SK-N-SH (cell line): ENCODE data around the gene ENKUR. TPM values are rescaled to one million over a fixed set of nuclear protein-coding genes. Genes with fewer than 3 reads are reported as not detected.

ENCODE experiments used
- CTCF ChIA-PET: fragments of 300-600, 350-600 bp; formaldehyde crosslinking; extraction: SDS; loops from one replicate; lab custom pipeline; 2021; lab: Yijun Ruan, JAX
- POLR2A ChIA-PET: fragments of 350-600 bp; sonication (Branson Sonifier 250); formaldehyde crosslinking; extraction: SDS; loops from one replicate; lab custom pipeline; 2020; ENCODE audit warnings: antibody characterized with exemption, inconsistent platforms; lab: Yijun Ruan, JAX
- DNase-seq: peaks from one replicate; pipeline ENCODE4 v3.0.0; 2012
- H2AFZ ChIP-seq: fragments of 200-600 bp; sonication (generic); 2 replicates; pipeline ENCODE4 v1.8.1; 2016; ENCODE audit warnings: antibody characterized with exemption, mild to moderate bottlenecking, low read depth
- H3F3A ChIP-seq: fragments of 200-600 bp; sonication (generic); replicated peaks from 2 replicates; pipeline ENCODE3; 2016; ENCODE audit warnings: antibody characterized with exemption, mild to moderate bottlenecking; ENCODE audit not compliant: insufficient read depth
- H3K27ac ChIP-seq, 2 experiments: fragments of 200-500 bp in 1 of 2; fragments of 200-600 bp in 1 of 2; sonication (Bioruptor generic) in 1 of 2; sonication (generic), shearing (Covaris generic) in 1 of 2; 2 replicates each; pipeline versions ENCODE4 v1.5.1 to v1.6.1; 2014 to 2016; ENCODE audit warnings: low read depth in 2 of 2, inconsistent platforms in 1 of 2, low read length in 1 of 2, mild to moderate bottlenecking in 1 of 2, mixed read lengths in 1 of 2
- H3K27me3 ChIP-seq: fragments of 200-600 bp; sonication (generic), shearing (Covaris generic); 2 replicates; pipeline ENCODE4 v1.6.1; 2016; ENCODE audit warnings: mixed run types; ENCODE audit not compliant: insufficient read depth
- H3K36me3 ChIP-seq, 2 experiments: fragments of 200-500 bp in 1 of 2; fragments of 200-600 bp in 1 of 2; sonication (Bioruptor generic) in 1 of 2; sonication (generic) in 1 of 2; replicated peaks in 1 of 2; 2 replicates each; pipeline versions ENCODE3 to v1.5.1; 2014 to 2016; ENCODE audit warnings: low read length in 1 of 2, mild to moderate bottlenecking in 1 of 2; ENCODE audit not compliant: insufficient read depth in 2 of 2, control insufficient read depth in 1 of 2
- H3K4me1 ChIP-seq, 2 experiments: fragments of 200-500 bp in 1 of 2; fragments of 200-600 bp in 1 of 2; sonication (Bioruptor generic) in 1 of 2; sonication (generic), shearing (Covaris generic) in 1 of 2; 2 replicates each; pipeline versions ENCODE4 v1.5.1 to v1.6.1; 2014 to 2016; ENCODE audit warnings: low read depth in 1 of 2, low read length in 1 of 2, mixed run types in 1 of 2; ENCODE audit not compliant: insufficient read depth in 2 of 2, control insufficient read depth in 1 of 2
- H3K4me2 ChIP-seq: fragments of 200-600 bp; sonication (generic), shearing (Covaris generic); 2 replicates; pipeline ENCODE4 v1.6.1; 2017; ENCODE audit warnings: mixed run types
- H3K4me3 ChIP-seq, 2 experiments: fragments of 200-500 bp in 1 of 2; fragments of 200-600 bp in 1 of 2; sonication (Bioruptor generic) in 1 of 2; sonication (generic), shearing (Covaris generic) in 1 of 2; 2 replicates each; pipeline versions ENCODE4 v1.5.1 to v1.8.1; 2014 to 2016; ENCODE audit warnings: low read depth in 2 of 2, inconsistent platforms in 1 of 2, low read length in 1 of 2, mild to moderate bottlenecking in 1 of 2, mixed read lengths in 1 of 2, moderate library complexity in 1 of 2
- H3K79me2 ChIP-seq: fragments of 200-600 bp; sonication (generic); 2 replicates; pipeline ENCODE4 v1.8.1; 2017; ENCODE audit warnings: mild to moderate bottlenecking; ENCODE audit not compliant: insufficient read depth
- H3K9ac ChIP-seq: fragments of 200-600 bp; sonication (generic); 2 replicates; pipeline ENCODE4 v1.6.1; 2017; ENCODE audit warnings: mixed run types
- H3K9me2 ChIP-seq: fragments of 200-600 bp; sonication (generic); 2 replicates; pipeline ENCODE4 v1.6.1; 2017; ENCODE audit warnings: mixed run types
- H3K9me3 ChIP-seq: fragments of 200-600 bp; sonication (generic); 2 replicates; pipeline ENCODE4 v1.6.1; 2017; ENCODE audit warnings: mixed run types, mild to moderate bottlenecking, moderate library complexity
- H4K20me1 ChIP-seq: fragments of 200-600 bp; sonication (generic); 2 replicates; pipeline ENCODE4 v1.6.1; 2017; ENCODE audit warnings: mild to moderate bottlenecking, mixed run types; ENCODE audit not compliant: insufficient read depth
- CHD2 ChIP-seq: fragments of 150-350 bp; IDR thresholded peaks from 2 replicates; pipeline ENCODE4 v1.6.1; 2018; ENCODE audit warnings: low read length; ENCODE audit not compliant: partially characterized antibody
- EZH2phosphoT487 ChIP-seq: fragments of 200-600 bp; sonication (generic); IDR thresholded peaks from 2 replicates; pipeline ENCODE4 v1.6.1; 2017; ENCODE audit warnings: low read depth, mixed run types, mild to moderate bottlenecking, antibody characterized with exemption, moderate library complexity, borderline replicate concordance
- FOXJ3 ChIP-seq: sonication (generic); formaldehyde crosslinking; IDR thresholded peaks from 2 replicates; pipeline ENCODE4 v1.5.1; 2020; ENCODE audit warnings: mild to moderate bottlenecking, missing genetic modification reagents
- GATA2 ChIP-seq: sonication (generic); formaldehyde crosslinking; IDR thresholded peaks from 2 replicates; pipeline ENCODE4 v1.5.0; 2020; ENCODE audit warnings: mild to moderate bottlenecking, missing genetic modification reagents
- IRF3 ChIP-seq: fragments of 150-350 bp; IDR thresholded peaks from 2 replicates; pipeline ENCODE4 v1.6.1; 2016; ENCODE audit warnings: mild to moderate bottlenecking, low read depth, low read length
- JUND ChIP-seq: IDR thresholded peaks from 2 replicates; pipeline ENCODE4 v1.4.0; 2012
- MEF2A ChIP-seq: IDR thresholded peaks from 2 replicates; pipeline ENCODE4 v1.4.0; 2012; ENCODE audit warnings: low read depth, borderline replicate concordance
- POLR2AphosphoS5 ChIP-seq: IDR thresholded peaks from 2 replicates; pipeline ENCODE4 v1.6.1; 2012; ENCODE audit warnings: low read depth, low read length
- RCOR1 ChIP-seq: fragments of 150-350 bp; IDR thresholded peaks from 2 replicates; pipeline ENCODE4 v1.6.1; 2017; ENCODE audit warnings: antibody characterized with exemption, low read length
- RFX5 ChIP-seq: IDR thresholded peaks from 2 replicates; pipeline ENCODE4 v1.6.1; 2012; ENCODE audit warnings: mild to moderate bottlenecking, improper control_type of control experiment, low read length
- RXRA ChIP-seq: IDR thresholded peaks from 2 replicates; pipeline ENCODE4 v1.4.0; 2012; ENCODE audit warnings: low read depth, mild to moderate bottlenecking, borderline replicate concordance
- SMC3 ChIP-seq: IDR thresholded peaks from 2 replicates; pipeline ENCODE4 v1.6.1; 2012; ENCODE audit warnings: low read depth, low read length, improper control_type of control experiment
- TCF12 ChIP-seq: IDR thresholded peaks from 2 replicates; pipeline ENCODE4 v1.4.0; 2012
- YY1 ChIP-seq: IDR thresholded peaks from 2 replicates; pipeline ENCODE4 v1.4.0; 2012; ENCODE audit warnings: low read depth, mild to moderate bottlenecking
- WGBS: methylation state at CpG from one replicate; pipeline ENCODE4 v1.1.6; 2017; ENCODE audit warnings: low lambda C conversion rate; 5-methylcytosine and 5-hydroxymethylcytosine counted together
- polyA plus RNA-seq, 3 experiments: library from polyadenylated mRNA; depleted of rRNA; stranded (reverse); fragments of >200 nt; gene quantifications; 2 replicates each; pipeline ENCODE4 v1.2.3, GENCODE V29; 2012
- TF ChIP-seq, protein P1 (sequence below): IDR thresholded peaks from 2 replicates; pipeline ENCODE4; 2012
- TF ChIP-seq, protein P2 (sequence below): fragments of 150-350 bp; IDR thresholded peaks from 2 replicates; pipeline ENCODE4 v1.6.1; 2017; ENCODE audit warnings: antibody characterized with exemption, low read length, low read depth, borderline replicate concordance
- TF ChIP-seq, protein P3 (sequence below): IDR thresholded peaks from 2 replicates; pipeline ENCODE4 v1.4.0; 2012; ENCODE audit warnings: low read depth, borderline replicate concordance

The ENKUR gene
- polyA plus RNA-seq, 1 of the 3 experiments (the other 2 are of a cell fraction): 0.13 TPM

DNA sequence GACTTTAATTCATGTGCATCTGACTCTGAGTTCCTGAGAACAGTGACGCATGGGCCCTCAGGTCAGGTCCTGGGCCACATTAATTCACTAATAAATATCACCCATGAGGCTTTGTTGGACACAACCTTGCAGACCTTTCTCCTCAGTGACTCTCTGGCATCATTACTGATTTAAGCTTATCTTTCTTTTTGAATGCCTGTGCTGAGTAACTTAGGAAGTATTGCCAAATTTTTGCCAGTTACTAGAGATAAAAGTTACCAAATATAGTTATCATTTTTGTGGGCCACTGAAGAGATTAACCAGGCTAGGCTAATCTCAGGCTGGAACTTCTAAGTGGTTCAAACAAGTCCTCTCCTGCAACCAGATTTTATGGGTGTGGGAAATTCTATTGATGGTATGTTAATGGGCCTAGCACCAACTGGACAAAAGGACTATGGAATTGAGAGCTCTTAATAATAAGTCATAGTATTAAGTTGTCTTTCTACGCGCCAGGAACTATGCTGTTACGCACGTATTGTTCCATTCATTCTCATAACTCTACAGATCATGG, 34.7 kb downstream of the ENKUR start (continued):
- TF ChIP-seq GATA2 (CRISPR knock-in tag): no peak

GRCh38 chr10:24979685-24980084, 36.3 kb downstream of the ENKUR start:
- 86% methylated on average over 4 of the region's 4 CpGs for WGBS
- no peaks in the 10 kb centered on the region for H3K4me1 ChIP-seq
- CTCF ChIA-PET: no interaction called here

DNA sequence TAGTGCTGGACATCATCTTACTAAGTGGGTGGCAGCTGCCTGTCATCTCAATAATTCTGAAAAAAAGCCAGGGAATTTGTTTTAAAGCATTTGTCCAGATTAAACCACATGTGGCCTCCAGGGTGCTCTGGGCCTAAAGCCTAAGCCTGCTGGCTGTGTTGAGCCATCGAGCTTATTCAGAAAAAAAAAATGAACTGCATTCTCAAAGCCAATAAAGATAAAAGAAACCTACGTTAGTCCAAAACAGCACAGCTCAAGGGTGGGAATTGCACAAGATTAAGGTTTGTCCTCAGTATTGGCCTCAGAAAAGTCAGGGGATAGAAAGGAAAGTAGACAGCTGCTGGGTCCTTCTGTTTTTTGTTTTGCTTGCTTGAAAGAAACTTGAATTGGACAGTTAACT, 41.0 kb downstream of the ENKUR start:
- TF ChIP-seq TCF12: peak; percentile 33
- no peak for TF ChIP-seq RCOR1
- TF ChIP-seq YY1: no peak
- no peak for TF ChIP-seq FOXJ3
- TF ChIP-seq IRF3: no peak
- no peak for TF ChIP-seq MEF2A
- TF ChIP-seq, protein P1, sequence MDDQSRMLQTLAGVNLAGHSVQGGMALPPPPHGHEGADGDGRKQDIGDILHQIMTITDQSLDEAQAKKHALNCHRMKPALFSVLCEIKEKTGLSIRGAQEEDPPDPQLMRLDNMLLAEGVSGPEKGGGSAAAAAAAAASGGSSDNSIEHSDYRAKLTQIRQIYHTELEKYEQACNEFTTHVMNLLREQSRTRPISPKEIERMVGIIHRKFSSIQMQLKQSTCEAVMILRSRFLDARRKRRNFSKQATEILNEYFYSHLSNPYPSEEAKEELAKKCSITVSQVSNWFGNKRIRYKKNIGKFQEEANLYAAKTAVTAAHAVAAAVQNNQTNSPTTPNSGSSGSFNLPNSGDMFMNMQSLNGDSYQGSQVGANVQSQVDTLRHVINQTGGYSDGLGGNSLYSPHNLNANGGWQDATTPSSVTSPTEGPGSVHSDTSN: 0 out of 2 replicates have a peak, but pooled peaks have one; percentile 28
- TF ChIP-seq EZH2phosphoT487: no peak
- TF ChIP-seq, protein P2, sequence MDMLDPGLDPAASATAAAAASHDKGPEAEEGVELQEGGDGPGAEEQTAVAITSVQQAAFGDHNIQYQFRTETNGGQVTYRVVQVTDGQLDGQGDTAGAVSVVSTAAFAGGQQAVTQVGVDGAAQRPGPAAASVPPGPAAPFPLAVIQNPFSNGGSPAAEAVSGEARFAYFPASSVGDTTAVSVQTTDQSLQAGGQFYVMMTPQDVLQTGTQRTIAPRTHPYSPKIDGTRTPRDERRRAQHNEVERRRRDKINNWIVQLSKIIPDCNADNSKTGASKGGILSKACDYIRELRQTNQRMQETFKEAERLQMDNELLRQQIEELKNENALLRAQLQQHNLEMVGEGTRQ: no peak
- TF ChIP-seq SMC3: no peak
- no peak for TF ChIP-seq RFX5
- TF ChIP-seq CHD2: no peak
- no peaks in the 10 kb centered on the region for H4K20me1 ChIP-seq
- H3K9me3 ChIP-seq: no peaks in the 10 kb centered on the region
- no peak overlapping the region for H3K27ac ChIP-seq
- DNase-seq: no peak
- no peaks in the 10 kb centered on the region for H3K36me3 ChIP-seq
- H3K4me2 ChIP-seq: no peak overlapping the region
- WGBS: 28% methylated on average over 2 of the region's 2 CpGs
- ChIA-PET CTCF (interaction anchor here (0.6 to 0.8 kb wide), 2 partner anchors 10 to 332 kb away, joined by 3 read pairs; no protein-coding TSS in a partner anchor), POLR2A (no interaction called here)
- no peaks in the 10 kb centered on the region for H3F3A ChIP-seq
- no peaks in the 10 kb centered on the region for H3K9me2 ChIP-seq
- H3K4me1 ChIP-seq: no peaks in the 10 kb centered on the region
- H3K27me3 ChIP-seq: no peaks in the 10 kb centered on the region
- H3K4me3 ChIP-seq: no peak overlapping the region
- no peak overlapping the region for H3K9ac ChIP-seq
- H2AFZ ChIP-seq: no peak overlapping the region
- H3K79me2 ChIP-seq: no peaks in the 10 kb centered on the region

More at GRCh38 chr10:24979685-24980084, 36.3 kb downstream of the ENKUR start:
- Histone ChIP-seq H4K20me1 (no peaks in the 10 kb centered on the region), H3K79me2 (no peaks in the 10 kb centered on the region), H3K4me3 (no peak overlapping the region), H3K27ac (no peak overlapping the region), H2AFZ (no peak overlapping the region), H3K36me3 (no peaks in the 10 kb centered on the region), H3K4me2 (no peak overlapping the region)
- no peak for DNase-seq
- POLR2A ChIA-PET: no interaction called here
- no peak for TF ChIP-seq JUND
- TF ChIP-seq POLR2AphosphoS5: no peak
- TF ChIP-seq, protein P3, sequence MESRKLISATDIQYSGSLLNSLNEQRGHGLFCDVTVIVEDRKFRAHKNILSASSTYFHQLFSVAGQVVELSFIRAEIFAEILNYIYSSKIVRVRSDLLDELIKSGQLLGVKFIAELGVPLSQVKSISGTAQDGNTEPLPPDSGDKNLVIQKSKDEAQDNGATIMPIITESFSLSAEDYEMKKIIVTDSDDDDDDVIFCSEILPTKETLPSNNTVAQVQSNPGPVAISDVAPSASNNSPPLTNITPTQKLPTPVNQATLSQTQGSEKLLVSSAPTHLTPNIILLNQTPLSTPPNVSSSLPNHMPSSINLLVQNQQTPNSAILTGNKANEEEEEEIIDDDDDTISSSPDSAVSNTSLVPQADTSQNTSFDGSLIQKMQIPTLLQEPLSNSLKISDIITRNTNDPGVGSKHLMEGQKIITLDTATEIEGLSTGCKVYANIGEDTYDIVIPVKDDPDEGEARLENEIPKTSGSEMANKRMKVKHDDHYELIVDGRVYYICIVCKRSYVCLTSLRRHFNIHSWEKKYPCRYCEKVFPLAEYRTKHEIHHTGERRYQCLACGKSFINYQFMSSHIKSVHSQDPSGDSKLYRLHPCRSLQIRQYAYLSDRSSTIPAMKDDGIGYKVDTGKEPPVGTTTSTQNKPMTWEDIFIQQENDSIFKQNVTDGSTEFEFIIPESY: no peak
- no peak for TF ChIP-seq RCOR1
- TF ChIP-seq RXRA: no peak
- TF ChIP-seq, all 33 proteins: peak for 0
- Histone ChIP-seq H3K9ac (no peak overlapping the region), H3K9me3 (no peaks in the 10 kb centered on the region), H3K27me3 (no peaks in the 10 kb centered on the region), H3F3A (no peaks in the 10 kb centered on the region), H3K9me2 (no peaks in the 10 kb centered on the region)
